Measurements from ENCODE around the gene DENND10.
"Not testable (repeated sequence)": the region's sequence is repeated elsewhere in the genome, so short reads cannot be mapped to it uniquely, and the experiment has no call there.

Gene DENND10

DNA sequence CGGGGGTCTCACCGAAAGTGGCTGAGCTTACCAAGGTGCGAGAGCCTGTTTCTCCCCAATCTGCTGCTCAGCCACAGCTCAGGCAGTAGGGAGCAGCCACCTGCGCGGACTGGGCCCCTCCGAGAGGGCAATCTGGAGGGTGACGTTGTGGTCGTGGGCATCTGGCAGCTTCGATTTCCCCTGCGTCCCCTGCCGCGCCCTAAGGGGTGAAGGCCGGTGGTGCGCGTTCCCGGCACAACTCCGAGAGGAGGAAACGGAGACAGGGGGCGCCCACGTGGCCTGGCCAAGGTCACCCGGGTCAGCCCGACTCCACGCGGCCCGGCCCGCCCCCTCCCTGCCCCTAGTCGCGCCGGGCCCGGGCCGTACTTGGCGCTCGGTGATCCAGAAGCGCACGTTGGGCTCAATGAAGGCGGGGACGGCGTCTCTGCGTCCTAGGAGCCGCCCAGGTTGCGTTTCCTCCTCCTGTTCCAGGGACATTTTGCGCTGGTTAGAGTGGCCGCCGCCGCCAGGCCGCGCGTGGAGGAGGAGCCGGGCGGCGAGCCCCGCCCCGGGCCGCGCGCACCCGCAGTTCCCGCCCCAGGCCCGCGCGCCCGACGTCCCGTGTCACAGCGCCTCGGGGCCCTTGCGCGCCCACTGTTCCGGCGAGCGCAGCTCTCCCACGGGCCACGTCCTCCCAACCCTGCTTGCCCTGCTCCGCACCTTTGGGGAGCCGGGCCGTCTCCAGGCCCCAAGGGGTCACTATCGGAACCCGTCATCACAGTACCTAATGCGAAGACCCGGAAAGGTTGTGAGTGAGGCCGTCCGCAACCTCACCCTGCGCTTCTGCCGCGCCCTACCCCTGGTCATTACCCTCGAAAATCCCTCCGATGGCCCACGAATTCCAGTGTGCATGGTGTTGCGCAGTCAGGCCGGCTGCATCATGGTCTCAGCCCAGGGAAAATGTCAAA lies 61.5 kb downstream of the DENND10 start, which contains the start of gene SFXN4:
Gene SFXN4, minus strand, starts transcription at position 544 of the 947 bp plus-strand sequence. Its CDS starts 67 bp downstream, at position 477.
- DNase-seq (ENCODE audit: low read depth in 1 of 2, low spot score in 1 of 2) = peak; percentile 52 to 75

- no peak for DNase-seq (ENCODE audit: low read depth in 1 of 2, low spot score in 1 of 2)
Measured at GRCh38 chr10:119166118-119166500, 62.2 kb downstream of the DENND10 start.

DNA sequence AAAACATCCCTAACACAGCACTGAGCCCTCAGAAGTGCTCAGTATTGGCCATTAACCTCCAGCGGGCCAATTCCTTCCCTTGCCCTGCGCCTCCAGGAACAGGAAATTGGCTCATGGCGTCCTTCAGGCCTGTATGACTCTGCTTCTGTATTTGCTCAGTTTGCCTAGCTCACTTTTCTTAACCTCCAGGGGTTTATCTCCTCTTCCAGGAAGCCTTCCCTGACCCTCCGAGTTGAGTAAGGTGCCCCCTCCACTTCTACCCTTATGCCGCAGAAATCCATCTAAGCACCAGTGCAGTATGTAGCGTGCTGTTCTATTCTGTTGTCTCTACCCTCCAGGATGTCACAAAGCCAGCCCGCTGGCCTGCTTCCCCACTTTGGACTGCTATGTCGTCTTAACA lies 62.7 kb downstream of the DENND10 start:
- DNase-seq (ENCODE audit: low read depth in 1 of 2, low spot score in 1 of 2) = no peak

DNA sequence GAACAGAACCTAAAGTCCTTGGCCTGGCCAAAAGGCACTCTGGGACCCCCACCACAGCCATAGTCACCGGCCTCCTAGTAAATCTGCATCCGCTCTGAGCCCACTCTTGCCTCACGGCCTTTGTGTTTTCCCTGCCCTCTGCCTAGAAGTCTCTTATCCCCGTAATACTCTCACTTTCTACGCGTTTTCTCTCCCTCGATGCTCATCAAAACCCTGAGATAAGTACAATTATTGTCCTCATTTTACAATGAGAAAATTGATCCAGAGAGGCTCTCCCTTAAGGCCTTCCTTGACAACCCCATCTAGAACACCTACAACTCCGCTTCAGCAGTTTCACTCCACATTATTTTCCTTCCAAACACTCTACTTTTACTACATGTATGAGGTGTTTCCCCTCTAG lies 63.1 kb downstream of the DENND10 start:
- no peak for DNase-seq (ENCODE audit: low read depth in 1 of 2, low spot score in 1 of 2)

GRCh38 chr10:119174109-119174508 lies 70.2 kb downstream of the DENND10 start:
- no peak for DNase-seq (ENCODE audit: low read depth in 1 of 2, low spot score in 1 of 2)

DNA sequence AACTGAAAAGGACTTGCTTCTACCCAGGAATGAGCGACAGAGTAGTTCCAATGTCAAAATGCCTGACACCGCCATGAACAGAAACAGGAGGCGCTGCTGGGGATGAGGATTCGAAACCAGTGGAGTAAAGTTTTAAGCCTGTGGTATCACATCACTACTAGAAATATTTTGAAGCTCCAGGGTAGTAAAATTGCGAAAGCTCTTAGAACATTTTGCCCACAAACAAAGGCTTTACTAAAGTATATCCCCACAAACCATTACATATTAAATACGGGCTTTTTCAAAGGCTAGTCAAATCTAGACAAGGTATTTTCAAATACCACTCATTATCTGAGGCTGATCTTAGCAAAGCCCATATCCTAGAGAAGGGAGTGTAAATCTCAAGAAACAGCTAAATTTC lies 72.3 kb downstream of the DENND10 start:
- no peak for DNase-seq (ENCODE audit: low read depth in 1 of 2, low spot score in 1 of 2)

DNA sequence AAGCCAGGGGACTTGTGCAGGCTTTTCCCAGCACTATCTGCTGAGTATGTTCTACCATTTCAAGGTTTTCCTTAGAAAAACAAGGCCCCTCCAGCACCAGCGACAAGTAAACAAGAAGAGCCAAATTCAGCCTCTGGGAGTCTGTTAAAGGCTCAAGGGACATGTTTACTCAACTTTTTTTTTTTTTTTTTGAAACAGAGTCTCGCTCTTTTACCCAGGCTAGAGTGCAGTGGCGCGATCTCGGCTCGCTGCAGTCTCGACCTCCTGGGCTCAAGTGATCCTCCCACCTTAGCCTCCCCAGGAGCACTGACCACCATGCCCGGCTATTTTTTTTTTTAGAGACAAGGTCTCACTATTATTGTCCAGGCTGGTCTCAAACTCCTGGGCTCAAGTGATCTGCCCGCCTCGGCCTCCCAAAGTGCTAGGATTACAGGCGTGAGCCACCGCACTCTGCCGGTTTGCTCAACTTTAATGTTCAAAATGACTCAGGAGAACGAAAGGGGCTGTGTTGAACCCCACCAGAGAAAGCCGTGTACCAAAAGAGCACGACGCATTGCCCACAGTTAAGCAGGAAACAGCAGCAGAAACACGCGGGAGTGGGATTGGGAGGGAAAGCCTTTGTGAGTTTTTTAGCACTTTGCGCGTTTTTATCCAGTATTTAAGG lies 73.9 kb downstream of the DENND10 start:
- no peak for DNase-seq (ENCODE audit: low read depth in 1 of 2, low spot score in 1 of 2)

DNA sequence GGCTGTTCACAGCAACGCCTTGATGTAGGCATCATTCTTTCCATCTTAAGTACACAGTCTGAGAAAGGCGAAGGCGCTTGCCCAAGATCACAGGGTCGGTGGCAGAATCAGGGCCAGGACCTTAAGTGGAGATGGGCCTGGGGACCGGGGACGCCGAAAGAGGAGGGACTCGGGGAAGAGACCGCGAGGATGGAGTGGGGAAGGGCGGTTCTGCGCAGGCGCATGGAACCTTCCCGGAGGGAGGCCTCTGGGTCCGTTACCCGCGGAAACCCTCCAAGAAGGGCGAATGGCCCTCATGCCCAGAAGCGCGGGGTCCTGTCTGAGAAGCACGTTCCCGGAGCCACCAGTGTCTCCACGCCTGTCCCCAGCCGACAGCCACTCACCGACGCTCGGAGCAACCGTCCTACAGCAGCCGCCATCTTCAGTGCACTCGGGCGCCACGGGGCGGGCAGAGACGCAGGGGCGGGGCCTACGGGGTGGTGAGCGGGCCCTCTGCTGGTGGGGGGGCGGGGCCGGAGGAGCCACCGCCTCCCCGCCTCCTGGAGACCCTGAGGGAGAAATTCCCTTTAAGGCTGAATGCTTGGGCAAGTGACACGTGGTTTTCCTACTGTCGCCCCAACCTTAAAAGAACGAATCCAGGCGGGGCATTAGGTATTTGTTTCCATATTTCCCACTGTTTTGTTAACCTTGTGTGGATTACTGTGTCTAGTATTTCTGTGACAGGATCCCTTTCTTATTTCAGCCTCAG lies 74.6 kb downstream of the DENND10 start, which contains the start of gene PRDX3:
Gene PRDX3, minus strand, starts transcription at position 441 of the 748 bp plus-strand sequence. Its CDS starts 22 bp downstream, at position 419.
- peak; percentile 87 to 89 for DNase-seq (ENCODE audit: low read depth in 1 of 2, low spot score in 1 of 2)

DNA sequence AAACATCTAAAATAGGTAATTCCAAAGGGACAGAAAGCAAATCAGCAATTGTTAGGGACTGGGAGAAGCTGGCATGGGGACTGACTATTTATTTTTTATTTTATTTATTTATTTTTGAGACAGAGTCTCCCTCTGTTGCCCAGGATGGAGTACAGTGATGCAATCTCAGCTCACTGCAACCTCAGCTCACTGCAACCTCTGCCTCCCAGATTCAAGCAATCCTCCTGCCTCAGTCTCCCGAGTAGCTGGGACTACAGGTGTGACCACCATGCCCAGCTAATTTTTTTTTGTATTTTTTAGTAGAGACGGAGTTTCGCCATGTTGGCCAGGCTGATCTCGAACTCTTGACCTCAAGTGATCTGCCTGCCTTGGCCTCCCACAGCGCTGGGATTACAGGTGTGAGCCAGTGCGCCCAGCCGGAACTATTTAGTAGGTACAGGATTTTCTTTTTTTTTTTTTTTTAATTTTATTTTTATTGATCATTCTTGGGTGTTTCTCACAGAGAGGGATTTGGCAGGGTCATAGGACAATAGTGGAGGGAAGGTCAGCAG lies 77.0 kb downstream of the DENND10 start:
- DNase-seq (ENCODE audit: low read depth in 1 of 2, low spot score in 1 of 2) = not testable (repeated sequence)

GRCh38 chr10:119183664-119184412 lies 79.9 kb downstream of the DENND10 start:
- DNase-seq (ENCODE audit: low read depth in 1 of 2, low spot score in 1 of 2) = no peak
